Hepatocyte (in vitro differentiated cells): ENCODE measurements around the gene TRMO. TPM values are rescaled to one million over a fixed set of nuclear protein-coding genes. Genes with fewer than 3 reads are reported as not detected.

Experiments used
- DNase-seq: peaks from one replicate; pipeline ENCODE4 v3.0.0-alpha.2; 2016; ENCODE audit warnings: low spot score
- H2AFZ ChIP-seq: fragments of 200-600 bp; sonication (generic); 2 replicates; pipeline ENCODE4 v1.6.0; 2016; ENCODE audit warnings: antibody characterized with exemption, mild to moderate bottlenecking
- H3K27ac ChIP-seq: fragments of 200-600 bp; sonication (generic); 2 replicates; pipeline ENCODE4 v1.5.1; 2016; ENCODE audit warnings: mild to moderate bottlenecking
- H3K27me3 ChIP-seq: fragments of 200-600 bp; sonication (generic); 2 replicates; pipeline ENCODE4 v1.6.1; 2016
- H3K36me3 ChIP-seq: fragments of 200-600 bp; sonication (generic); replicated peaks from 2 replicates; pipeline ENCODE4 v1.5.1; 2016; ENCODE audit warnings: low read depth; ENCODE audit not compliant: insufficient read depth
- H3K4me1 ChIP-seq: fragments of 200-600 bp; sonication (generic); 2 replicates; pipeline ENCODE4 v1.5.1; 2016; ENCODE audit warnings: mild to moderate bottlenecking, moderate library complexity; ENCODE audit not compliant: insufficient read depth
- H3K4me2 ChIP-seq: fragments of 200-600 bp; sonication (generic); 2 replicates; pipeline ENCODE4 v1.6.0; 2016
- H3K4me3 ChIP-seq: fragments of 200-600 bp; sonication (generic); 2 replicates; pipeline ENCODE4 v1.5.1; 2016; ENCODE audit warnings: mild to moderate bottlenecking
- H3K79me2 ChIP-seq: fragments of 200-600 bp; sonication (generic); 2 replicates; pipeline ENCODE4 v1.6.0; 2017; ENCODE audit warnings: mild to moderate bottlenecking
- H3K9me2 ChIP-seq: fragments of 200-600 bp; sonication (generic); replicated peaks from 2 replicates; pipeline ENCODE4 v1.6.0; 2017; ENCODE audit warnings: mild to moderate bottlenecking; ENCODE audit not compliant: insufficient read depth
- H3K9me3 ChIP-seq: fragments of 200-600 bp; sonication (generic); 2 replicates; pipeline ENCODE4 v1.5.1; 2016; ENCODE audit warnings: low read depth, mild to moderate bottlenecking
- H4K20me1 ChIP-seq: fragments of 200-600 bp; sonication (generic); 2 replicates; pipeline ENCODE4 v1.6.0; 2016; ENCODE audit warnings: mild to moderate bottlenecking; ENCODE audit not compliant: insufficient read depth, poor library complexity, severe bottlenecking
- EZH2 ChIP-seq: fragments of 200-600 bp; sonication (generic); IDR thresholded peaks from 2 replicates; pipeline ENCODE4 v1.6.1; 2016; ENCODE audit warnings: antibody characterized with exemption, mild to moderate bottlenecking, borderline replicate concordance
- EZH2phosphoT487 ChIP-seq: fragments of 200-600 bp; sonication (generic); IDR thresholded peaks from one replicate; pipeline ENCODE4 v1.6.1; 2018; ENCODE audit warnings: antibody characterized with exemption, mild to moderate bottlenecking, low read depth, moderate library complexity; ENCODE audit not compliant: unreplicated experiment, severe bottlenecking
- whole genome bisulfite sequencing: methylation state at CpG from one replicate; pipeline ENCODE4 v1.1.6; 2016; ENCODE audit warnings: low lambda C conversion rate; ENCODE audit errors: missing lambda C conversion rate; 5-methylcytosine and 5-hydroxymethylcytosine counted together
- polyA plus RNA-seq: library from polyadenylated mRNA; unstranded; fragments of >200 nt; fragmentation: Nextera tagmentation; extraction: Ambion mirVana; gene quantifications from 2 replicates; pipeline ENCODE4 v1.2.1, GENCODE V29; 2016
- total RNA-seq: library from RNA; depleted of rRNA; stranded (reverse); fragments of >200 nt; gene quantifications from 2 replicates; pipeline ENCODE4 v1.2.3, GENCODE V29; 2014
- TF ChIP-seq, protein P1 (sequence below): fragments of 200-600 bp; sonication (generic); IDR thresholded peaks from 2 replicates; pipeline ENCODE4 v1.5.1; 2016; ENCODE audit warnings: antibody characterized with exemption, mild to moderate bottlenecking; ENCODE audit not compliant: poor library complexity

Gene TRMO
- total and polyA plus RNA-seq, 2 experiments from 2014 or later: 10.8 to 22.6 TPM

DNA sequence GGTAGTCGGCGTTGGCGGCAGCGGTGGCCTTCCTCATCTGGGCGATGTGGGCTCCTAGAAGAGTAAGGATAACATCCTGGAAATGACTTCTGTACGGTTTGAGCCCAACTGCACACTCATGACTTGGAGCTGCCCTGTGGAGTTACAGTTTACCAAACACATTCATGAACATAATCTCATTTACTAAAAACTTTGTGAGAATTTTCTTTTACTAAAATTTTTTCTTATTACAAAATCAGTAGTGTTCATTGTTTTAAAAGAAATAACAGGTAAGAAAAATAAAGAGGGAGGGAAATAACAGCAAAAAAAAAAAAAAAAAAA, 63.9 kb downstream of the TRMO start:
- Histone ChIP-seq H3K4me2 (peak overlapping the region; percentile 68), H3K4me3 (no peak overlapping the region), H4K20me1 (no peaks in the 10 kb centered on the region)

DNA sequence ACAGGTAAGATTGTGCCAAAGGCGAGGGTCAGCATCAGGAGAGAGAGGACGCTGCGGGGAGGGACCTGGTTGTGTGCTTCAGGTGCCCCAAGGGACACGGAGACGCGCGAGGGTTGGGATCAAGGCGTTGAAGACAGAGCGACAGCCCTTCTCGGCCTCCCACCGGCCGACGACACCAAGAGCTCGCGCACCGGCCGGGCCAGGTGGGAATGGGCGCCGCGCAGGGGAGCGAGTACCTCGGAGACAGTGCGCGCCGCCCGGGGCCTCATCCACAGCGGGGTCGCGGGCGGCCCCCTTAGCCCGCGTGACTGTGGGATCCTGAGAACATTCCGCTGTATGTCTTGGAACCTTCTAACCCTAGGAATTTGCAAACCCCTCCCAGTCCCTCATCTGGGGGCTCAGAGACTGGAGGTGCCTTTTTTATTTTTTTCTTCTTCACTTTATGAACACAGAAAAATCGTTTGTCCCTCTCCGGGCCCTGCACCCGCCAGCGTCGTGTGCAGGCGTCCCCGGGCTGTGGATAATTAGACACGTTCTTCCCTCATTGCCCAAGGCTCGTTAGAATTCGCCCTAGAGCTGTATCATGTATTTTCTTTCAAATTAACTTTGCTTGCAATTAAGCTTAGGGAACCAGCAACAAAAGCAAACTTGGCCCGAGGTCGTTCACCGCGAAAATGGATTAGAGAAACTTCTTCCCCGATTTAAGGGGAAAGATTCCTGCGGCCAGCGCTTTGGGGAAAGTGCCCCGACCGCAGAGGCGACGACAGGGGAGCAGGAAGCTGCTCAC, 64.5 kb downstream of the TRMO start:
- peak overlapping the region; percentile 40 for H2AFZ ChIP-seq
- TF ChIP-seq EZH2 (peak; percentile 98), EZH2phosphoT487 (peak; percentile 29)
- TF ChIP-seq, protein P1, sequence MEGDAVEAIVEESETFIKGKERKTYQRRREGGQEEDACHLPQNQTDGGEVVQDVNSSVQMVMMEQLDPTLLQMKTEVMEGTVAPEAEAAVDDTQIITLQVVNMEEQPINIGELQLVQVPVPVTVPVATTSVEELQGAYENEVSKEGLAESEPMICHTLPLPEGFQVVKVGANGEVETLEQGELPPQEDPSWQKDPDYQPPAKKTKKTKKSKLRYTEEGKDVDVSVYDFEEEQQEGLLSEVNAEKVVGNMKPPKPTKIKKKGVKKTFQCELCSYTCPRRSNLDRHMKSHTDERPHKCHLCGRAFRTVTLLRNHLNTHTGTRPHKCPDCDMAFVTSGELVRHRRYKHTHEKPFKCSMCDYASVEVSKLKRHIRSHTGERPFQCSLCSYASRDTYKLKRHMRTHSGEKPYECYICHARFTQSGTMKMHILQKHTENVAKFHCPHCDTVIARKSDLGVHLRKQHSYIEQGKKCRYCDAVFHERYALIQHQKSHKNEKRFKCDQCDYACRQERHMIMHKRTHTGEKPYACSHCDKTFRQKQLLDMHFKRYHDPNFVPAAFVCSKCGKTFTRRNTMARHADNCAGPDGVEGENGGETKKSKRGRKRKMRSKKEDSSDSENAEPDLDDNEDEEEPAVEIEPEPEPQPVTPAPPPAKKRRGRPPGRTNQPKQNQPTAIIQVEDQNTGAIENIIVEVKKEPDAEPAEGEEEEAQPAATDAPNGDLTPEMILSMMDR: no peak
- WGBS: under 1% methylated on average over 53 of the region's 54 CpGs
- H3K9me2 ChIP-seq: no peaks in the 10 kb centered on the region
- no peak for DNase-seq
- no peak overlapping the region for H3K4me3 ChIP-seq
- no peaks in the 10 kb centered on the region for H4K20me1 ChIP-seq
- peaks cover 94% of the 10 kb centered on the region for H3K27me3 ChIP-seq
- no peaks in the 10 kb centered on the region for H3K9me3 ChIP-seq
- H3K27ac ChIP-seq: no peak overlapping the region
- H3K36me3 ChIP-seq: no peaks in the 10 kb centered on the region
- peak overlapping the region; percentile 68 for H3K4me2 ChIP-seq
- no peaks in the 10 kb centered on the region for H3K79me2 ChIP-seq
- peaks cover 13% of the 10 kb centered on the region for H3K4me1 ChIP-seq

More for the DNA sequence above, 63.9 kb downstream of the TRMO start:
- H3K4me1 ChIP-seq: peaks cover 10% of the 10 kb centered on the region
- no peaks in the 10 kb centered on the region for H3K9me2 ChIP-seq
- DNase-seq: no peak
- peaks cover 93% of the 10 kb centered on the region for H3K27me3 ChIP-seq
- H2AFZ ChIP-seq: peak overlapping the region; percentile 40
- H3K27ac ChIP-seq: no peak overlapping the region
- H3K36me3 ChIP-seq: no peaks in the 10 kb centered on the region
- H3K79me2 ChIP-seq: no peaks in the 10 kb centered on the region
- TF ChIP-seq, protein P1: no peak
- TF ChIP-seq EZH2 (no peak), EZH2phosphoT487 (no peak)
- no peaks in the 10 kb centered on the region for H3K9me3 ChIP-seq
- 0% methylated on average over 6 of the region's 6 CpGs for WGBS

DNA sequence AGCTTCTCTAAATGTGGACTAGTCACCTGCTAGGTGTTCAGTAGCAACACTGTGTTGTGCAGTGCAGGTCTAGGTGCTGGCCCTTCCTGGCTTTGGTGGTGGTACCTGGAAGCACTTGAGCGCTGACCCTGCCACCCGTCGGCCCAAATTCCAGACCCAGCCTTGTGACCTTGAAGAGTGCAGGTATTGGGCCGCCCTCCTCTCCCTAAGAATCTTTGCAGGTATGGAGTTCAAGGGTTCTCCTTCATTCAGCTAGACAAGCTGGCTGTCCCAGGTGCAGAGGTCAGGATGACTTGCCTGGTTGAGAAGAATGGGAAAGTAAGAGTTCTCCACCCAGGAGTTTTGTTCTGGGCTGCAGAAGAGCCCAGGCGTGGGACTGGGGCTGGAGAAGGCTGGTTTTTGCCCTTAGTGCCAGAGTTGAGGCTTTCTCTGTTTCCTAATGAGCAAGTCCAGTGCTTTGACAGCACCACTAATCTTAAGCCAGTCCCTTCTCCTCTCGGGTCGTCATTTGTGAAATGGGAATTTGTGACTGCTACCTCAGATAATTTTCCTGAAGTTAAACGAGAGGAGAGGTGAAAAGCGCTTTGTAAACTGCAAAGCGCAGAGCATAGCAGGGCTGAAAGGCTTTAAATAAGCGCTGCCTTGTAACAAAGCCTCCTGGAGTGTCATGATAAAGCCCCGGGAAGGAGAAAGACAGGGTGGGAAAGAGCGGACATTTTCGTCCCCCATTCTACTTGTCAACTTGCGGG, 65.3 kb downstream of the TRMO start:
- H3K4me1 ChIP-seq: peaks cover 13% of the 10 kb centered on the region
- no peaks in the 10 kb centered on the region for H3K79me2 ChIP-seq
- no peak overlapping the region for H3K27ac ChIP-seq
- H3K9me2 ChIP-seq: no peaks in the 10 kb centered on the region
- TF ChIP-seq EZH2: no peak
- TF ChIP-seq, protein P1: no peak
- peak overlapping the region; percentile 68 for H3K4me2 ChIP-seq
- H3K27me3 ChIP-seq: peaks cover 94% of the 10 kb centered on the region
- no peaks in the 10 kb centered on the region for H3K9me3 ChIP-seq
- no peaks in the 10 kb centered on the region for H3K36me3 ChIP-seq
- no peak for DNase-seq
- 7% methylated on average over 15 of the region's 15 CpGs for WGBS
- no peak overlapping the region for H3K4me3 ChIP-seq
- no peaks in the 10 kb centered on the region for H4K20me1 ChIP-seq
- H2AFZ ChIP-seq: no peak overlapping the region
